ENCODE results near the gene UCK2.

Gene UCK2

GRCh38 chr1:165887877-165888551 is 60.6 kb downstream of the UCK2 start:
- no peak for DNase-seq
- Mint-ChIP-seq H3K9me3 (no peaks in the 10 kb centered on the region), H3K4me1 (ENCODE audit: low read depth) (peaks cover 14% of the 10 kb centered on the region), H3K27me3 (no peaks in the 10 kb centered on the region), H3K4me3 (no peak overlapping the region), H3K36me3 (ENCODE audit: low read depth) (peaks cover 42% of the 10 kb centered on the region), H3K27ac (no peak overlapping the region)

- Mint-ChIP-seq H3K4me3 (no peak overlapping the region), H3K27ac (no peak overlapping the region), H3K9me3 (no peaks in the 10 kb centered on the region), H3K36me3 (ENCODE audit: low read depth) (peaks cover 44% of the 10 kb centered on the region), H3K27me3 (no peaks in the 10 kb centered on the region), H3K4me1 (ENCODE audit: low read depth) (peaks cover 12% of the 10 kb centered on the region)
- DNase-seq = no peak
Observed at GRCh38 chr1:165888552-165888920, 61.1 kb downstream of the UCK2 start.

DNA sequence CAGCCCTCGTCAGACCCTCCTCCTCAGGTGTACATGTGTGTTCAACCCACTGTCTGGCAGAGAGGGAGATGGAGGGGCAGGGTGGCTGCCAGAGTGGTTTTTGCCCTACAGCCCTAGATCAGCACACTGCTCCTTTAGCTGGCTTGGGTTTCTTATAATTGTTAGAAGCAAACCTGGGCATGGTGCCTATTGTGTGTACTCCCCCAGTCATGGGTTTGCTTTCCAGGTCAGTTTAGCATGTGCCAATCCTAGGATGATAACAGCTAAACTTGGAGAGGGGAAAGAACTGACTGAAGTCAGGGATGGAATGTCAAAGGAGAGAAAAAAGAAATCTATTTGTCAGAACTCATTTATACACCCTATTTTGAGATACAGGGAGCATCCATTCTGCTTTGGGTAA is 63.3 kb downstream of the UCK2 start:
- Mint-ChIP-seq H3K9me3 (no peaks in the 10 kb centered on the region), H3K36me3 (ENCODE audit: low read depth) (peaks cover 62% of the 10 kb centered on the region), H3K4me3 (no peak overlapping the region), H3K27me3 (no peaks in the 10 kb centered on the region), H3K4me1 (ENCODE audit: low read depth) (peaks cover 5% of the 10 kb centered on the region), H3K27ac (no peak overlapping the region)
- DNase-seq = no peak

DNA sequence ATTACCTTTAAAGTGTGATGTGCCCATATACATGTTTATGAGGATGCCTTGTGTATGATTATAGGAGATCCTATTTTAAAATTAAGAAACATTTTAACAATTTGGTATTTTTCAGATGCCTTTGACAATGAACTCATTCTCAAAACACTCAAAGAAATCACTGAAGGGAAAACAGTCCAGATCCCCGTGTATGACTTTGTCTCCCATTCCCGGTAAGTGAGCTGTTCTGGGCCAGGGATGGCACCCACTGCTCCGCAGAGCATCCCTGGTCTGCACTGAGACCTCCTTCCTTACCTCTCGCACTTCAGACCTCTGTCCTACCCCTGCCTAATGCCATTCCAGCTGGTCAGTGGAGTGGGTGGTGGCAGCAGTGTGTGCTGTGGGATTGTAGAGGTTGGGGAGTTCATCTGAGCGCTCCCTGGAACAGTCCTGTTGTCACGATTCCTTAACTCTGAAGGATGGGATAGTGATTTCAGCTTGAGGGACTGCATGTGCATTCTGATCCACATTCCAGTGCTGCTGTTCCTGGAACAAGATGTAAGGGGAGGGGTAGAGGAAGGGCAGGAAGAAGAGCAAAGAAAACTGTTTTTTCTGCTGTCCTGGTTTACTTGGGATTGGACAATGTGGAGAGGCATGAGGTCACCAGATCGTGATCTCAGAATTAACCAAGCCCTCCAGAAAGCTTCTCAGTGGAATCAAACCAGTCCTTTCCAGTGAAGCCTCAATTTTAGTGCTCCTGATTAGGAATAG is 63.9 kb downstream of the UCK2 start:
- H3K9me3 Mint-ChIP-seq = no peaks in the 10 kb centered on the region
- no peak for DNase-seq
- H3K27ac Mint-ChIP-seq = no peak overlapping the region
- H3K4me1 Mint-ChIP-seq (ENCODE audit: low read depth) = peaks cover 5% of the 10 kb centered on the region
- peaks cover 68% of the 10 kb centered on the region for H3K36me3 Mint-ChIP-seq (ENCODE audit: low read depth)
- no peak overlapping the region for H3K4me3 Mint-ChIP-seq
- H3K27me3 Mint-ChIP-seq = no peaks in the 10 kb centered on the region

DNA sequence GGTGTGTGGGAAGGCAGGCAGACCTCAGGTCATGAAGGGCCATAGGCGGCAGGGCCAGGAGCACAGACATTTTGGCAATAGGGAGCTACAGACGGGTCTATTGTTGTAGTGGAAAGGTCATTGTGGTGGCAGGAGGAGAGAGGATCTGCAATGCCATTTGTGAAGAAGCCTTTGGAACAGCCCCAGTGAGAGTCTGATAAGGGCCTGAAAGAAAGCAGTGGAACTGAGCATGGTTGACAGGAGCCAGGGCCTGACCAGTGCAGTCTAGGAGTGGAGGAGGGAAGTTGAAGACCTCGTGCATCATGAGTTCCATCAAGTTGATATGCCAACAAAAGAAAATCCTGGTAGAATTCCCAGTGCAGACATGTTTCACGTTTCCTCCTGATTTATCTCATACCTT is 65.5 kb downstream of the UCK2 start:
- DNase-seq = no peak
- no peak overlapping the region for H3K4me3 Mint-ChIP-seq
- no peaks in the 10 kb centered on the region for H3K9me3 Mint-ChIP-seq
- H3K4me1 Mint-ChIP-seq (ENCODE audit: low read depth) = peaks cover 7% of the 10 kb centered on the region
- no peaks in the 10 kb centered on the region for H3K27me3 Mint-ChIP-seq
- no peak overlapping the region for H3K27ac Mint-ChIP-seq
- peaks cover 82% of the 10 kb centered on the region for H3K36me3 Mint-ChIP-seq (ENCODE audit: low read depth)

DNA sequence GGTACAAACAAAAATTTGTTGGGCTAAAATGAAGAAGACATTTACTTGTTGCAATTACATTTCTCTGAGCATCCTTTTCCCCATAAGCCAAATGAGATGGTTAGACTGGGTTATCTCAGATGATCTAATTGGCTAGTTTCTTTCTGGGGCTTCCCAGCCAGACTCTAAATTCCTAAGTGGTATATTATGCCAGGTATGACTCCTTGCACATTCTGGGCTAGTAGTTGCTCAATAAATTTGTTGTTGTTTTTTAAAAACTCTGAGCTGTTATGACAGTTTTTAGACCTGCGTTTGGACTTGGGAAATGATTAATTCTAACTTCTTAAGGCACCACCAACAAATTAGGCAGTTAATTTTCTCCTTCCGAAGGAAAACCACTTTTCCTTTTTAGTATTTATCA is 66.1 kb downstream of the UCK2 start:
- Mint-ChIP-seq H3K36me3 (ENCODE audit: low read depth) (peaks cover 88% of the 10 kb centered on the region), H3K27me3 (no peaks in the 10 kb centered on the region), H3K4me3 (no peak overlapping the region), H3K4me1 (ENCODE audit: low read depth) (peaks cover 7% of the 10 kb centered on the region), H3K9me3 (no peaks in the 10 kb centered on the region), H3K27ac (no peak overlapping the region)
- DNase-seq = no peak

GRCh38 chr1:165894591-165894990 is 67.2 kb downstream of the UCK2 start:
- Mint-ChIP-seq H3K4me1 (ENCODE audit: low read depth) (peaks cover 7% of the 10 kb centered on the region), H3K9me3 (no peaks in the 10 kb centered on the region), H3K27ac (no peak overlapping the region), H3K36me3 (ENCODE audit: low read depth) (peaks cover 96% of the 10 kb centered on the region), H3K27me3 (no peaks in the 10 kb centered on the region), H3K4me3 (no peak overlapping the region)
- no peak for DNase-seq

GRCh38 chr1:165895451-165895871 is 68.0 kb downstream of the UCK2 start:
- H3K36me3 Mint-ChIP-seq (ENCODE audit: low read depth) = peaks cover 95% of the 10 kb centered on the region
- no peak overlapping the region for H3K27ac Mint-ChIP-seq
- DNase-seq = no peak
- H3K4me1 Mint-ChIP-seq (ENCODE audit: low read depth) = peaks cover 10% of the 10 kb centered on the region
- H3K9me3 Mint-ChIP-seq = no peaks in the 10 kb centered on the region
- H3K27me3 Mint-ChIP-seq = no peaks in the 10 kb centered on the region
- H3K4me3 Mint-ChIP-seq = no peak overlapping the region

DNA sequence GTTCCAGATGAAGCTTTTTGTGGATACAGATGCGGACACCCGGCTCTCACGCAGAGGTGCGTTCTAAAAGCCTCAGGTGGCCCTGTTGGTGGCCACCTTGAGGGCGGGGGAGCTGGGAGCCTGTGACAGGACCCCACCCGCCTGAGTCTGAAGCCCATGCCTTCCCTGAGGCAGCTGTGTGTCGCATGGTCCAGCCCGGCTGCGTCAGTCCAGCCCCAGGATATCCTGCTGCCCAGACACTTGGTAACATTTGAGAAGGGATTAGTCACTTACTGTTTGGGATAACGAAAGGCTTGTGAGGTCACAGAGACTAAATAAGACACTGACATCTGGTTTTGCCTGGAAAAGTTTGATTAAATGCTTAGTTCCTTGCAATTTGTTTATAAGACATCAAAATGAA is 68.9 kb downstream of the UCK2 start:
- Mint-ChIP-seq H3K4me1 (ENCODE audit: low read depth) (peaks cover 10% of the 10 kb centered on the region), H3K36me3 (ENCODE audit: low read depth) (peaks cover 95% of the 10 kb centered on the region), H3K27me3 (no peaks in the 10 kb centered on the region), H3K4me3 (no peak overlapping the region), H3K27ac (no peak overlapping the region), H3K9me3 (no peaks in the 10 kb centered on the region)
- no peak for DNase-seq

- Mint-ChIP-seq H3K36me3 (ENCODE audit: low read depth) (peaks cover 91% of the 10 kb centered on the region), H3K27me3 (no peaks in the 10 kb centered on the region)
Observed at GRCh38 chr1:165897326-165898303, 70.2 kb downstream of the UCK2 start.

DNA sequence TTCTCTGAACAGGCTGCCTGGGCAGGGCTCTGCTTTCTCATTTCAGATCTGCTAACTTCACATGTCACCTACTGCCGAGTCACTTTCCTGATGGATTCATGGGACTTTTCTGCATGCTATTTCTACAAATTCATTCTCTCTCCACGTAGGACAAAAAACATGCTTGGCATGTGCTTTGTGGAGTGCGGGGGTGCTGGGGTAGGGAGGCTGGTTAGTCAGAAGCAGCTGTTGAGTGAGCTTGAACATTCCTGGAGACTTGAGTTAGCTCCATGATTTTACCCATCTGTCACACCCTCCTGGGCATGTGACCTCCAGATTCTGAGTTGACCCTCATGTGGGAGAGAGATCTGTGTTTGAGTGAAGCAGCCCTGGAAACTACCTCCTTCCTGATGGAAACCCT is 71.4 kb downstream of the UCK2 start:
- Mint-ChIP-seq H3K27ac (no peak overlapping the region), H3K4me3 (no peak overlapping the region), H3K9me3 (no peaks in the 10 kb centered on the region), H3K36me3 (ENCODE audit: low read depth) (peaks cover 91% of the 10 kb centered on the region), H3K4me1 (ENCODE audit: low read depth) (peaks cover 10% of the 10 kb centered on the region), H3K27me3 (no peaks in the 10 kb centered on the region)
- no peak for DNase-seq

More at GRCh38 chr1:165897326-165898303, 70.2 kb downstream of the UCK2 start:
- H3K4me1 Mint-ChIP-seq (ENCODE audit: low read depth) = peaks cover 10% of the 10 kb centered on the region
- DNase-seq = no peak
- peak overlapping the region; percentile 63 for H3K27ac Mint-ChIP-seq
- H3K9me3 Mint-ChIP-seq = no peaks in the 10 kb centered on the region
- no peak overlapping the region for H3K4me3 Mint-ChIP-seq

DNA sequence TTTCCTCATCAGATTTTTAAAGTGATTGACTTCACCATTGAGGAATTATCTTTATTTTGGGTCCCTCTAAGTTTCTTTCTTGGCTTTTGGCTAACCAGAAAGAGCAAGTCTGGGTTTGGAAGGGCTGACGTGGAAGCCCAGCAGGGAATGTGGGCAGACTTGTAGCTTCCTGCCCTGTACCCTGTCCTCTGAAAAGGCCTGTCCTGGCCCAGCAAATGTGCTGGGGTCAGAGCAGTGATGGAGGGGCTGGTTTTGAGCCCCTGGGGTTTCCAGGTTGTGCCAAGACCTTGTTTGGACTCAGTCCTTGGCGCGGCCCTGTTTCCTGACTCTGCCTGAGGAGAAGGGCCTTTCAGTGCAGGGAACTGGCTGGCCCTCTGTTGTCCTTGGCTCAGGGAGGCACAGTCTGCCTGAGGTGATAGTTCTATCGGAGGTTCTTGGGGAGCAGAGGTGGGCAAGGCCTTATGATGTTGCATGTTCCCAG is 72.1 kb downstream of the UCK2 start:
- Mint-ChIP-seq H3K36me3 (ENCODE audit: low read depth) (peaks cover 91% of the 10 kb centered on the region), H3K27ac (no peak overlapping the region), H3K27me3 (no peaks in the 10 kb centered on the region), H3K4me1 (ENCODE audit: low read depth) (peaks cover 10% of the 10 kb centered on the region), H3K4me3 (no peak overlapping the region), H3K9me3 (no peaks in the 10 kb centered on the region)
- no peak for DNase-seq

DNA sequence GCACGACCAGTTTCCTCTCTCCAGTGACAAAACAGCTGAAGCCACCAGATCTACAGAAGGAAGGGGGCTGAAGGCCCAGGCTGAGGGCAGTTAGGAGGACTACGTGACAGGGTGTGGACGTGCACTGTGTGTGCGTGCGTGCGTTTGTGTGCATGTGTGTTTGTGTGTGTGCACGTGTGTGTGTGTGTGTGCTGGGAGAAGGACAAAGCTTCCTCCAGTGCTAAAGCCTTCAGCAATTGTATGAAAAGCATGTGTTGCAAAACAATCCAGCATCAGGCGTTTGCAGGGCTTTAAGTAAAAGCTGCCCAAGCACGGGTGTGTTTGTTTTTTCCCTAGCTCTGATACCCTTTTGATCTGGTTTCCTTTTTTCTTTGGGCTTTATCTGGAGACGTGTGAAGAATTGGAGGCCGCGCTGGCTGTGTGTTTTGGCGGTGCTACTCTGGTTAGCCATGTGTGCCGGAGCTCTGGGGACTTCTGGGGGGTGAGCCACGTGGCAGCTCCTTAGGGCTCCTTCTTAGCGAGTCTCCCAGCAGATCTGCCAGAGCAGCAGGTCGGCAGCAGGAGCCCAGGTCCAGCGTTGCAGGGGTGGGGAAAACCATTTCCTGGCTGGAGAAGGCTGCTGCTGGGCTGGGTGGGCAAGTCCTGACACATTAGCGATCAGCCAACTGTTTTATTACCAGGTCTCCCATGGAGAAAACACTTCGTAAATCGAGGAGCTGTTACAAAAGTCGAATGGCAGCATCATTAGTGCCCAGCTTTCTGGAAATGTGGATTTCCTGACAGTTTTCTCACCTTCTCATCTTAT is 73.4 kb downstream of the UCK2 start:
- no peak for DNase-seq
- no peaks in the 10 kb centered on the region for H3K9me3 Mint-ChIP-seq
- H3K27me3 Mint-ChIP-seq = no peaks in the 10 kb centered on the region
- H3K27ac Mint-ChIP-seq = peak overlapping the region; percentile 11
- peaks cover 91% of the 10 kb centered on the region for H3K36me3 Mint-ChIP-seq (ENCODE audit: low read depth)
- no peak overlapping the region for H3K4me3 Mint-ChIP-seq
- peaks cover 10% of the 10 kb centered on the region for H3K4me1 Mint-ChIP-seq (ENCODE audit: low read depth)

- H3K4me1 Mint-ChIP-seq (ENCODE audit: low read depth) = peaks cover 3% of the 10 kb centered on the region
- no peak overlapping the region for H3K4me3 Mint-ChIP-seq
- H3K27me3 Mint-ChIP-seq = no peaks in the 10 kb centered on the region
- no peak for DNase-seq
- H3K27ac Mint-ChIP-seq = no peak overlapping the region
- H3K36me3 Mint-ChIP-seq (ENCODE audit: low read depth) = peaks cover 91% of the 10 kb centered on the region
- H3K9me3 Mint-ChIP-seq = no peaks in the 10 kb centered on the region
Observed at GRCh38 chr1:165902565-165902964, 75.2 kb downstream of the UCK2 start.
